Heart left ventricle (tissue), 13 donors: ENCODE results near the gene A2ML1.

Experiments used
- POLR2A ChIP-seq, 2 donors: fragments of 450-650 bp; IDR thresholded peaks; one replicate each; pipeline ENCODE4 v1.6.1; 2017; ENCODE audit warnings: antibody characterized with exemption in 2 of 2, mild to moderate bottlenecking in 2 of 2, moderate library complexity in 2 of 2
- TF ChIP-seq, protein P1 (sequence below), 12 donors: fragments of 200-600 bp; sonication (generic) in 4 of 12; IDR thresholded peaks; one replicate each; pipeline versions ENCODE4 v1.5.0 to v1.8.0; 2018 to 2022; ENCODE audit warnings: antibody characterized with exemption in 12 of 12, mild to moderate bottlenecking in 5 of 12
- donor health status: ischemic (EF 13 %, LVEDD 7.1; RV severe dilation, severe dysfunction).
- donor health status: DM: no; HTN: yes; CAD: no.
- donor health status: DM: no; HTN: no; CAD: no.
- donor health status: ischemic (EF 25% LVEDD 6.9; RV normal size, moderate dysfunction).
- donor health status: ischemic (EF 25% LVEDD 5.7; RV mildly dilated, moderate dysfunction).
- donor health status: ischemic (EF 35%, LVEDD 5.7; RV mildly dilated, moderate dysfunction).
- donor health status: nonischemic (EF 11% LVEDD 7.7; RV severe dilation, severe dysfunction).
- donor health status: DM: yes; HTN: yes; CAD: no.
- donor health status: PGD.
- donor health status: ischemic (EF 29% LVEDD 5.4; RV normal size, mild dysfunction).
- donor health status: nonischemic (EF 23%, LVEDD 6.1; RV moderate dilation, normal function).

DNA sequence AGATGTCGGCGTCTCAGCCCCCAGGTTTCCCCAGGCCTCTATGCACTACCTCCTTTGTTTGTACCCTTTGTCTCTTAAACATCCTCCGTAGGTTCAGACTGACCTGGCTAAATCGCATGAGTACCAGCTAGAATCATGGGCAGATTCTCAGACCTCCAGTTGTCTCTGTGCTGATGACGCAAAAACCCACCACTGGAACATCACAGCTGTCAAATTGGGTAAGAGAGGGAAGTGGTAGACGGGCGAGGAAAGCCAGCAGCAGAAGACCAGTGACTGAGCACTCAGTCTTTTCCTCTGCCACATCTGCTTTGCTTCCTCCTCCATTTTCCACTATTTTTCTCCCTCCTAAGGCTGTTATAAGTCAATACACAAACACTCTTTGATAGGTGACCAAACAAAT is 29.7 kb downstream of the A2ML1 start:
- TF ChIP-seq, protein P1, sequence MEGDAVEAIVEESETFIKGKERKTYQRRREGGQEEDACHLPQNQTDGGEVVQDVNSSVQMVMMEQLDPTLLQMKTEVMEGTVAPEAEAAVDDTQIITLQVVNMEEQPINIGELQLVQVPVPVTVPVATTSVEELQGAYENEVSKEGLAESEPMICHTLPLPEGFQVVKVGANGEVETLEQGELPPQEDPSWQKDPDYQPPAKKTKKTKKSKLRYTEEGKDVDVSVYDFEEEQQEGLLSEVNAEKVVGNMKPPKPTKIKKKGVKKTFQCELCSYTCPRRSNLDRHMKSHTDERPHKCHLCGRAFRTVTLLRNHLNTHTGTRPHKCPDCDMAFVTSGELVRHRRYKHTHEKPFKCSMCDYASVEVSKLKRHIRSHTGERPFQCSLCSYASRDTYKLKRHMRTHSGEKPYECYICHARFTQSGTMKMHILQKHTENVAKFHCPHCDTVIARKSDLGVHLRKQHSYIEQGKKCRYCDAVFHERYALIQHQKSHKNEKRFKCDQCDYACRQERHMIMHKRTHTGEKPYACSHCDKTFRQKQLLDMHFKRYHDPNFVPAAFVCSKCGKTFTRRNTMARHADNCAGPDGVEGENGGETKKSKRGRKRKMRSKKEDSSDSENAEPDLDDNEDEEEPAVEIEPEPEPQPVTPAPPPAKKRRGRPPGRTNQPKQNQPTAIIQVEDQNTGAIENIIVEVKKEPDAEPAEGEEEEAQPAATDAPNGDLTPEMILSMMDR (IDR thresholded peaks at IDR 0.05) = no peak
- no peak for TF ChIP-seq POLR2A (IDR thresholded peaks at IDR 0.05)
